Measurements from ENCODE around the gene ELK4.

Gene ELK4

DNA sequence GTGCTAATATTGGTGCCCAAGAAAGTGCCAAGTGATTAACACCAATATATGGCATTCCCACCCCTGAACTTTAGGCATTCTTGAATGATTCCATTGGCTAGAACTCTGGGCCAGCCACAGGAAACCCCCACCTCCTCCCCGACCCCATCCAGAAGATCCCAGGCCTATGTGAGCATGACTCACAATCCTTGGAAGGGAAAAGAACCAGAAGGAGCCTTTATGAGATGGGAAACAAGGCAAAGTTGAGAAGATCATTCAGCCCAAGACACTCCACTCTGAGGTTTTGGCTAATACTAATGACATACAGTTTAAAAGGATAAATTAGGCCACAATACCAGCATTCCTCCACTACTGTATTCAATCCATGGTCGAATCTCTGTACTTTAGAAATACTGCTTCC is 21.8 kb downstream of the ELK4 start:
- Histone ChIP-seq H3K4me1 (ENCODE audit: insufficient read depth, poor library complexity, severe bottlenecking) (peaks cover 8% of the 10 kb centered on the region), H3K9me3 (ENCODE audit: severe bottlenecking) (no peaks in the 10 kb centered on the region), H3K36me3 (ENCODE audit: low read depth) (peaks cover 44% of the 10 kb centered on the region), H3K27me3 (ENCODE audit: insufficient read depth, poor library complexity, severe bottlenecking) (no peaks in the 10 kb centered on the region), H3K4me3 (ENCODE audit: severe bottlenecking) (no peak overlapping the region), H3K27ac (ENCODE audit: poor library complexity, severe bottlenecking) (no peak overlapping the region)
- DNase-seq (ENCODE audit: low spot score), result no peak
- peak; percentile 46; the same call in 2 of the 3 replicates for ATAC-seq (ENCODE audit: low read depth)
- TF ChIP-seq, protein P1, sequence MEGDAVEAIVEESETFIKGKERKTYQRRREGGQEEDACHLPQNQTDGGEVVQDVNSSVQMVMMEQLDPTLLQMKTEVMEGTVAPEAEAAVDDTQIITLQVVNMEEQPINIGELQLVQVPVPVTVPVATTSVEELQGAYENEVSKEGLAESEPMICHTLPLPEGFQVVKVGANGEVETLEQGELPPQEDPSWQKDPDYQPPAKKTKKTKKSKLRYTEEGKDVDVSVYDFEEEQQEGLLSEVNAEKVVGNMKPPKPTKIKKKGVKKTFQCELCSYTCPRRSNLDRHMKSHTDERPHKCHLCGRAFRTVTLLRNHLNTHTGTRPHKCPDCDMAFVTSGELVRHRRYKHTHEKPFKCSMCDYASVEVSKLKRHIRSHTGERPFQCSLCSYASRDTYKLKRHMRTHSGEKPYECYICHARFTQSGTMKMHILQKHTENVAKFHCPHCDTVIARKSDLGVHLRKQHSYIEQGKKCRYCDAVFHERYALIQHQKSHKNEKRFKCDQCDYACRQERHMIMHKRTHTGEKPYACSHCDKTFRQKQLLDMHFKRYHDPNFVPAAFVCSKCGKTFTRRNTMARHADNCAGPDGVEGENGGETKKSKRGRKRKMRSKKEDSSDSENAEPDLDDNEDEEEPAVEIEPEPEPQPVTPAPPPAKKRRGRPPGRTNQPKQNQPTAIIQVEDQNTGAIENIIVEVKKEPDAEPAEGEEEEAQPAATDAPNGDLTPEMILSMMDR (IDR thresholded peaks at IDR 0.05; ENCODE audit: poor library complexity, severe bottlenecking), result no peak

DNA sequence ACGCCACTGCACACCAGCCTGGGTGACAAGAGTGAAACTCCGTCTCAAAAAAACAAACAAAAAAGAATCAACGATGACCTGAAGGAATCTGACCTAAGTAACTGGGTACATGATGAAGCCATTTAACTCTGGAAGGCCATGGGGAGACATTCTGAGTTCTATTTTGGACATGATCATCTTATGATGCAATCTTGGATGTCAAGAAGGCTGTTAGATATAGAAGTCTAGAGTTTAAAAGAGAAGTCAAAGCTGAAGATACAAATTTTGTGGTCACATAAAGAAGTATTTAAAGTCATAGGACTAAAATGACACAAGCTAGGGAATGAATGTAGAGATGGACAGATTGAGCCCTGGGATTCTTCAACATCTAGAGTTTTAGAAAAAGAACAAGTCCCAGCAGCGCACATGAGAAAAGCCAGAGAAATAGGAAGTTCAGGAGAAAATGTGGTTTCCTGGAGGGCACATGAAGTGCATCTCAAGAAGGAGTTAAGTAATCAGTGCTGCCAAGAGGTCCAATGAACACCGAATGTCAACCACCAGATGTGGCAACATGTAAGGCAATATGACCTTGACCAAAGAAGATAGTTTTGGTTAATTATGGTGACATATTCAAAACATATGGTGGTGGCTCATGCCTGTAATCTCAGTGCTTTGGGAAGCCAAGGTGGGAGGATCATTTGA is 26.8 kb downstream of the ELK4 start:
- Histone ChIP-seq H3K27ac (ENCODE audit: poor library complexity, severe bottlenecking) (no peak overlapping the region), H3K36me3 (ENCODE audit: low read depth) (peaks cover 22% of the 10 kb centered on the region), H3K9me3 (ENCODE audit: severe bottlenecking) (no peaks in the 10 kb centered on the region), H3K4me3 (ENCODE audit: severe bottlenecking) (no peak overlapping the region), H3K27me3 (ENCODE audit: insufficient read depth, poor library complexity, severe bottlenecking) (no peaks in the 10 kb centered on the region), H3K4me1 (ENCODE audit: insufficient read depth, poor library complexity, severe bottlenecking) (peaks cover 10% of the 10 kb centered on the region)
- TF ChIP-seq, protein P1 (IDR thresholded peaks at IDR 0.05; ENCODE audit: poor library complexity, severe bottlenecking), result no peak
- ATAC-seq (ENCODE audit: low read depth) (no peak), DNase-seq (ENCODE audit: low spot score) (no peak)

DNA sequence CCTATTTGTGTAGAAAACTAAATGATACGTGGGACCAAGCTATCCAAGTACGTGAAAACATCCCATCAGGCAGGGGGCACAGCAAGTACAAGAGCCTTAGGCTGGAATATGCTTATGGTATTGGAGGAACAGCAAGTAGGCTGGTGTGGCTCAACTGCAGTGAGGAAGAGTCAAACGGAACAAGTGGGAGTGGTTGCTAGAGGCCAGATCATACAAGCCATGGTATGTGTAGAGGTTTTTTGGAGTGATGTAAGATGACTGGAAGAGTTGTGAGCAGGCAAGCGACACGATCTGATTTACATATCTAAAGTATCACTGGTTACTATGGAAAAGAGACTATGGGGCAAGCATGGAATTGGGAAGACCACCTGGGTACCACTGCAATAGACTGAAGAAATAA is 27.8 kb downstream of the ELK4 start:
- ATAC-seq (ENCODE audit: low read depth), result no peak
- H3K9me3 ChIP-seq (ENCODE audit: severe bottlenecking), result no peaks in the 10 kb centered on the region
- no peak overlapping the region for H3K4me3 ChIP-seq (ENCODE audit: severe bottlenecking)
- H3K4me1 ChIP-seq (ENCODE audit: insufficient read depth, poor library complexity, severe bottlenecking), result peaks cover 9% of the 10 kb centered on the region
- H3K27me3 ChIP-seq (ENCODE audit: insufficient read depth, poor library complexity, severe bottlenecking), result no peaks in the 10 kb centered on the region
- no peak for DNase-seq (ENCODE audit: low spot score)
- H3K27ac ChIP-seq (ENCODE audit: poor library complexity, severe bottlenecking), result no peak overlapping the region
- H3K36me3 ChIP-seq (ENCODE audit: low read depth), result peaks cover 12% of the 10 kb centered on the region
- TF ChIP-seq, protein P1 (IDR thresholded peaks at IDR 0.05; ENCODE audit: poor library complexity, severe bottlenecking), result no peak

DNA sequence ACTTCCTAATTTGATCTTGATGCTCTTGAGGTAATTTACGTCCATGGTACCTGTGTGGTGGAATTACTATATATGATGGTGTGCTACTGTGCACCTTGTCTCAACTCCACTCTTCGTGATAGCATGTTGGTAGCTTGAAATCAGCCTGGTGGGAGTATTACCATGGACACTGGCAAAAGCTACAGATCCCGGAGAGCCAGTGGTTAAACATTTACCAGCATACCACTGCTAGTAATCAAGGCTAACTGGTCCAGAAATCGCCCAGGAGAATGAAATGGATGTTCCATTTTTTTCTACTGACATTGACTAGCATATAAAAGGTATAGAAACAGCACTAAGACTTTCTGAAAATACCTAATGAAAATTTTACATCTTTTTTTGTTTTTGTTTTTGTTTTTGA is 30.6 kb downstream of the ELK4 start:
- Histone ChIP-seq H3K27me3 (ENCODE audit: insufficient read depth, poor library complexity, severe bottlenecking) (no peaks in the 10 kb centered on the region), H3K36me3 (ENCODE audit: low read depth) (peaks cover 11% of the 10 kb centered on the region), H3K4me3 (ENCODE audit: severe bottlenecking) (no peak overlapping the region), H3K27ac (ENCODE audit: poor library complexity, severe bottlenecking) (no peak overlapping the region), H3K4me1 (ENCODE audit: insufficient read depth, poor library complexity, severe bottlenecking) (peaks cover 9% of the 10 kb centered on the region), H3K9me3 (ENCODE audit: severe bottlenecking) (no peaks in the 10 kb centered on the region)
- TF ChIP-seq, protein P1 (IDR thresholded peaks at IDR 0.05; ENCODE audit: poor library complexity, severe bottlenecking), result no peak
- ATAC-seq (ENCODE audit: low read depth) (no peak), DNase-seq (ENCODE audit: low spot score) (no peak)

DNA sequence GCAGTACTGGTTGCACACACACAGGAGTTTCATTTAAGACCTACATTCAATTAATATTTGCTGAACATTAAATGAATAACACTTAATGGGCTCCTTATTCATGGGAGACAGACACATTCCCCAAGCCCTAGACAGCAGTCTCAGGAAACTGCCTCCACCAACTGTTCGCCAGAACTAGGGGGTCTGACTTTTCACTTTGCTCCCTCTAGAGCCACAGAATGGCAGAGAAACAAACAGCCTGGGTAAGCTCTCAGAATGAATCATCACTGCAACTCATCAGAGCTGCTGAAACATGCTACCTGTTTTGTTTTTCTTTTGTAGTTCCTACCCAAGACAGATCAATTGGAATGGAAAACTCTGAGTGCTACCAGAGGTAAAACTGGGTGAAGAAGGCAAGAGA is 31.7 kb downstream of the ELK4 start:
- Histone ChIP-seq H3K36me3 (ENCODE audit: low read depth) (peaks cover 11% of the 10 kb centered on the region), H3K4me3 (ENCODE audit: severe bottlenecking) (no peak overlapping the region), H3K27ac (ENCODE audit: poor library complexity, severe bottlenecking) (no peak overlapping the region), H3K4me1 (ENCODE audit: insufficient read depth, poor library complexity, severe bottlenecking) (peaks cover 12% of the 10 kb centered on the region), H3K9me3 (ENCODE audit: severe bottlenecking) (no peaks in the 10 kb centered on the region), H3K27me3 (ENCODE audit: insufficient read depth, poor library complexity, severe bottlenecking) (no peaks in the 10 kb centered on the region)
- ATAC-seq (ENCODE audit: low read depth) (peak; percentile 79), DNase-seq (ENCODE audit: low spot score) (no peak)
- TF ChIP-seq, protein P1 (IDR thresholded peaks at IDR 0.05; ENCODE audit: poor library complexity, severe bottlenecking), result no peak

All from RWPE2 (cell line).